T-helper 1 cell treated with Interleukin-12 subunit alpha and Interleukin-12 subunit beta and Interleukin-4 antibody, amounts not matched to agents 30 ng/mL and 1 ng/mL, for 36 hours (primary cell): Measurements from ENCODE around the gene SPC24. TPM values are rescaled to one million over a fixed set of nuclear protein-coding genes. Genes with fewer than 3 reads are reported as not detected.

Experiments
- intact Hi-C: fragments of 100-400 bp; cut with micrococcal nuclease; formaldehyde crosslinking; loops from one replicate; pipeline ENCODE4 v1.15.1; 2024
- total RNA-seq: library from RNA; stranded (reverse); gene quantifications from 2 replicates; pipeline ENCODE4 v1.2.3, GENCODE V29; 2022

The SPC24 gene, protein sequence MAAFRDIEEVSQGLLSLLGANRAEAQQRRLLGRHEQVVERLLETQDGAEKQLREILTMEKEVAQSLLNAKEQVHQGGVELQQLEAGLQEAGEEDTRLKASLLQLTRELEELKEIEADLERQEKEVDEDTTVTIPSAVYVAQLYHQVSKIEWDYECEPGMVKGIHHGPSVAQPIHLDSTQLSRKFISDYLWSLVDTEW
- 35.6 and 37.7 TPM in 2 replicates for total RNA-seq

DNA sequence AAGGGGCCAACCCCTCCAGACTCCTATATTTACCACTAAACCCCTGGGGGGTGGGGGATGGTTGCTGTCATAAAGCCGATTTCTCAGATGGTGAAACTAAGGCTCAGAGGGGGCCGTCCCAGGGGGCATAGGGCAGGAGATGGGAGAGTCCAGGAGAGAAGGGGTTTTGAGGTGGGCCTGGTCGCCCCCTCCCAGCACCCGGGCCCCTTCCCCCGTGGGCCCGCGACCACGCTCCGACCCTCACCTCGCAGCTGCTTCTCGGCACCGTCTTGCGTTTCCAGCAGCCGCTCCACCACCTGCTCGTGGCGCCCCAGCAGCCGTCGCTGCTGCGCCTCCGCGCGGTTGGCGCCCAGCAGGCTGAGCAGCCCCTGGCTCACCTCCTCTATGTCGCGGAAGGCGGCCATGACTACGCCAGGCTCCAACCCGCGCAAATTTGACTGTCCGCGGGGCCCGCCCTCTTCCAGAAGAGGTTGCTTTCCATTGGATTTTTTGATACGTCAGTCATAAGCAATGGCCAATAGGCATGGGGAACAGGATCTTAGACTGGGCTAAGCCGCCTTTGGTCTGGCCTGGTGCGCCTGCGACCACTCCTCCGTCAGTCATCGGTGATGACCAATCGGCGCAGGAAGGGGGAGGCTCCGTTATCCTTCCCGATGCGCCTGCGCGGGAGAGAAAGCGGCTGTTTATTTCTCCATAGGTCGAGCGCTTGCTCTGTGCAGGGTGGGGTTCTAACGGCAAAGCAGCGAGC is at the start of gene SPC24:
TSS of gene SPC24 (minus strand) at position 410 of the 748 bp plus-strand sequence. CDS start at position 404, 6 bp downstream.
- intact Hi-C loops: loop anchor here (1.0 to 2.0 kb wide), 9 partner anchors 42 to 404 kb away; partner anchors contain the start of genes CCDC159, ELOF1, KANK2 and ODAD3

DNA sequence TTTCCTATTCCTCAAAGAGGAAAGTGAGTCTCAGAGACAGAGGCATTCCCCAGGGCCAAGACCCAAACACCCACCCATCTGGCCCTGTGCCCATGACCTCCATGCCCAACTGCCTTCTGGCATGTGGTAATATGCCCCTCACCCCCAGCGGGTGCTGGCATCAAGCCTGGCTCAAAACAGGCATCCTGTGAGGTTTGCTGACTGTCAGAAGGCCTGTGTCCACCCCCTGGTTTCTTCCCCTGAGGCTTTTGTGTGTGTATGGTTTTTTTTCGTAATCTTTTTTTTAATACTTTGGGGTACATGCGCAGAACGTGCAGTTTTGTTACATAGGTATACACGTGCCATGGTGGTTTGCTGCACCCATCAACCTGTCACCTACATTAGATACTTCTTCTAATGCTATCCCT is 49.4 kb upstream of the SPC24 start:
- intact Hi-C loops: loop anchor here (1.0 kb wide), 1 partner anchor 170 kb away; no protein-coding TSS in a partner anchor

GRCh38 chr19:11204076-11204602 is 48.6 kb upstream of the SPC24 start:
- intact Hi-C loops: loop anchor here (1.0 kb wide), 1 partner anchor 169 kb away; no protein-coding TSS in a partner anchor

DNA sequence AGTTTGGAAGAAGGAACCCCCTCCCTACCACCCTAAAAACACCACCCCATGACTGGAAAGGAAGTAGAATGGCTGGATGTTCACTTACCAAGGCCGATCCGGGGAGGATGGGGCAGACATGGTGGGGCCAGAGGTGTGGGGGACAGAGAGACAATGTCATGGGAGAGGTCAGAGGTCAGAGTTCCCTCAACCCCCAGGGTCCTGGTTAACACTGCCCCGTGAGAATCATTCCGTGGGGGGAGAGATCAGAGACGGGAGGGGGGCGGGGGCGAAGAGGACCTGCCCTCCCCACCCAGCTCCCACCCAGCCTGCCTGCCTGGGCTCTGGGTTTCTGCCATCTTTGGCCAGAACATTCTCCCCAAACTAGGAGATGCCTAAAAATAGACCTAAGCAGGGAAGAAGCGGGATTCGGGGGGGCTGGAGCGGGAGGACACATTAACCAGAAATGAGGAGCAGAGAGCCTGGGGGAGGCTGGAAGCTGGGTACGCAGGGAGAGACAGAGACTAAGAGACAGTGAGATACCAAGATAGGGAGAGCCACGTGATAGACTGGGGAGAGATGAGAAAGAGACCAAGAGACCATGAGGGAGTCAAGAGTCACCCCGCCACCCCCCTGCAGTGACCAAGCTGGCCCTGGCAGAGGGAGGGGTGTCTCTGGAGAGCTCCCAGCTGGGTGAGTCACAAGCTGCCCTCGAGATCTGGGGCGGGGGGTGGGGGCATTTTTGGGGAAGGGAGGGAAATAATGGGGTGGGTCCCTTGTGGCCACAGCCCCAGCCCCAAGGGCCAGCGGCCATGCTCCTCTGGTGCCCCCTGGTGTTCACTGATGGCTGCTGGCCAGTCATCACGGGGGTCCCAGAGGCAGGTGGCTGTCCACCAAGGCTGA is 47.9 kb upstream of the SPC24 start:
- intact Hi-C loops: loop anchor here (1.0 to 2.0 kb wide), 2 partner anchors 65 to 168 kb away; no protein-coding TSS in a partner anchor

DNA sequence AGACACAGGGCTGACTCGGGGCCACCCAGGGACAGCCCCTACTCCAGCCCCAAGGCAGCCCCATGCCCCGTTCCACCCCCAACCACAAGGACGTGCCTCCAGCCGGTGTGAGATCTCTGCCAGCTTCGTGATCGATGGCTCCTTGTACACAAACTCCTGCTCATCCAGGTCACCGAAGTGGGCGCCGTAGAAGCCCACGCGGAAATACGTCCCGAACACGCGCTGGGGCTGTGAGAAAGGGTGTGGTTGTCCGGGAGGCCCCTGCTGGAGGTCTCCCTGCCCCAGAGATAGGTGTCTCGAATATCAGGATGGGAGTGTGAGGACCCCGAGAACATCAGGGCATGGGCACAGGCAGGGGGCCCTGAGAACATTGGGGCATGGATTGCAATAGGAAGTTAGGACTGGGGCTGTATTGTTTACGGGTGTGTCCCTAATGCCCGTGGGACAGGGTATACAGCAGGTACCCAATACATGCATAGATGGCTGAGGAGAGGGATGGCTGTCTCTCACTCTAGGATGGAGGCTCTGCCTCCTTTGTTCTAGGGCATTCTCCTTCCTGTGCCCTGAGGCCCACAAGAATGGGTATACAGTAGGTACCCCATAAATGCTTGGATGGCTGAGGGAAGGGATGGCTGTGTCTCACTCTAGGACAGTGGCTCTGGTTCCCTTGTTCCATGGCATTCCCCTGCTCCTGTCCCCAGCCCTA is 47.1 kb upstream of the SPC24 start:
- intact Hi-C loops: loop anchor here (2.0 kb wide), 1 partner anchor 64 kb away; no protein-coding TSS in a partner anchor

GRCh38 chr19:11201791-11202190 is 46.2 kb upstream of the SPC24 start:
- intact Hi-C loops: loop anchor here (2.0 kb wide), 1 partner anchor 63 kb away; no protein-coding TSS in a partner anchor

GRCh38 chr19:11200931-11201330 is 45.3 kb upstream of the SPC24 start:
- intact Hi-C loops: no loop called here

- intact Hi-C loops: no loop called here
Observed at GRCh38 chr19:11200015-11200574, 44.5 kb upstream of the SPC24 start.

- intact Hi-C loops: loop anchor here (5.0 kb wide), 1 partner anchor 257 kb away; no protein-coding TSS in a partner anchor
Observed at GRCh38 chr19:11199517-11199916, 43.9 kb upstream of the SPC24 start.

GRCh38 chr19:11198769-11199424 is 43.3 kb upstream of the SPC24 start:
- intact Hi-C loops: loop anchor here (5.0 kb wide), 1 partner anchor 257 kb away; no protein-coding TSS in a partner anchor

DNA sequence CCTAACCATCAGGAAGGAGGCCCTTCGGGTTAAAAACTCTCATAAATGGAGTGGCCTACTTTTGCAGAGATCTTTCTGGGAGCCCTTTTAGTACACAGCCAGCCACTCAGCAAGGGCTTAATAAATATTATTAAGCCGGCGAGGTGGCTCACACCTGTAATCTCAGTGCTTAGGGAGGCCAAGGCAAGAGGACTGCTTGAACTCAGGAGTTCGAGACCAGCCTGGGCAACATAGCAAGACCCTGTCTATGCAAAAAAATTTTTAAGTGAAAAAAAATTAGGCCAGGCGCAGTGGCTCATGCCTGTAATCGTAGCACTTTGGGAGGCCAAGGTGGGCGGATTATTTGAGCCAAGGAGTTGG is 42.6 kb upstream of the SPC24 start:
- intact Hi-C loops: loop anchor here (5.0 kb wide), 1 partner anchor 256 kb away; no protein-coding TSS in a partner anchor

- intact Hi-C loops: loop anchor here (1.0 to 5.0 kb wide), 2 partner anchors 42 to 255 kb away; partner anchors contain the start of gene SPC24
Observed at GRCh38 chr19:11197291-11198174, 42.0 kb upstream of the SPC24 start, which contains the start of gene KANK2. TSS of gene KANK2 (minus strand) at chr19:11197545. CDS start at chr19:11194511, 3,034 bp downstream.

GRCh38 chr19:11196406-11197287 is 41.1 kb upstream of the SPC24 start:
- intact Hi-C loops: loop anchor here (1.0 to 5.0 kb wide), 2 partner anchors 41 to 254 kb away; partner anchors contain the start of gene SPC24

GRCh38 chr19:11195681-11196080 is 40.1 kb upstream of the SPC24 start:
- intact Hi-C loops: loop anchor here (5.0 kb wide), 1 partner anchor 253 kb away; no protein-coding TSS in a partner anchor

GRCh38 chr19:11194656-11195558 is 39.3 kb upstream of the SPC24 start:
- intact Hi-C loops: loop anchor here (5.0 kb wide), 1 partner anchor 253 kb away; no protein-coding TSS in a partner anchor

DNA sequence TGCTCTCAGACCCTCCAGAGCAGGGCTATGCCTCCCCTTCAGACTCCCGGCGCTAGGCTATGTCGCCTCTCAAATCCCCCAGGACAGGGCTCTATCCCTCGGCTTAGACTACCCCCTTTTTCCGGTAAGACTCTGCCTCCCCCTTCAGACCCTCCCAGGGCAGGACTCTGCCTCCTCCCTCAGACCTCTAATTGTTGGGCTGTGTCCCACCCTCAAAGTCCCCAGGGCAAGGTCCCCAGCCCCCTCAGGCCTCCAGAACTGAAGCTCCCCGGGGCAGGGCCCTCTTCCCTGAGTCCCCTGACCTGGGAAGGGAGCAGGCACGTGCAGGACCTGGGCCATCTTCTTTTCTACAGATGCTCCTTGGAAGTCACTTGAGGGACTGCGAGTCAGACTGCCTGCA is 38.6 kb upstream of the SPC24 start:
- intact Hi-C loops: no loop called here
